Loucy (cell line): ENCODE measurements around the gene RPS6KA5.

ENCODE experiments used
- H2AFZ ChIP-seq: fragments of 200-600 bp; sonication (generic); 2 replicates; pipeline ENCODE4 v1.6.0; 2016; ENCODE audit warnings: antibody characterized with exemption, mild to moderate bottlenecking, low read length, moderate library complexity
- H3F3A ChIP-seq: fragments of 200-600 bp; 2 replicates; pipeline ENCODE4 v1.6.0; 2016; ENCODE audit warnings: antibody characterized with exemption, low read depth, mild to moderate bottlenecking
- H3K27me3 ChIP-seq: fragments of 200-600 bp; sonication (generic); 2 replicates; pipeline ENCODE4 v1.6.1; 2014; ENCODE audit warnings: low read length, mild to moderate bottlenecking; ENCODE audit not compliant: insufficient read depth, poor library complexity, severe bottlenecking
- H3K36me3 ChIP-seq: fragments of 200-600 bp; sonication (generic); 2 replicates; pipeline ENCODE4 v1.6.1; 2016; ENCODE audit warnings: low read length; ENCODE audit not compliant: insufficient read depth
- H3K4me1 ChIP-seq: fragments of 200-600 bp; sonication (generic); 2 replicates; pipeline ENCODE4 v1.5.1; 2014; ENCODE audit warnings: low read length, mild to moderate bottlenecking; ENCODE audit not compliant: insufficient read depth, poor library complexity, severe bottlenecking
- H3K4me2 ChIP-seq: fragments of 200-600 bp; sonication (generic); 2 replicates; pipeline ENCODE4 v1.6.0; 2014; ENCODE audit warnings: antibody characterized with exemption, low read length, low read depth, mild to moderate bottlenecking; ENCODE audit not compliant: poor library complexity, severe bottlenecking
- H3K4me3 ChIP-seq: fragments of 200-600 bp; sonication (generic); 2 replicates; pipeline ENCODE4 v1.5.1; 2014; ENCODE audit warnings: low read length, mild to moderate bottlenecking, mixed read lengths; ENCODE audit not compliant: poor library complexity, severe bottlenecking
- H3K79me2 ChIP-seq: fragments of 200-600 bp; sonication (generic); 2 replicates; pipeline ENCODE4 v1.6.1; 2014; ENCODE audit warnings: low read length; ENCODE audit not compliant: insufficient read depth
- H3K9ac ChIP-seq: fragments of 200-600 bp; sonication (generic); 2 replicates; pipeline ENCODE4 v1.6.0; 2014; ENCODE audit warnings: mild to moderate bottlenecking, low read depth, low read length, moderate library complexity; ENCODE audit not compliant: poor library complexity, severe bottlenecking
- H3K9me2 ChIP-seq: fragments of 200-600 bp; sonication (generic); replicated peaks from 2 replicates; pipeline ENCODE4 v1.6.1; 2016; ENCODE audit warnings: low read depth, low read length, mixed read lengths
- H3K9me3 ChIP-seq: fragments of 200-600 bp; sonication (generic); 2 replicates; pipeline ENCODE4 v1.6.1; 2014; ENCODE audit warnings: mild to moderate bottlenecking, antibody characterized with exemption, low read length, low read depth; ENCODE audit not compliant: insufficient read depth
- H4K20me1 ChIP-seq: fragments of 200-600 bp; sonication (generic); 2 replicates; pipeline ENCODE4 v1.6.0; 2014; ENCODE audit warnings: antibody characterized with exemption, low read length, mild to moderate bottlenecking; ENCODE audit not compliant: insufficient read depth, poor library complexity, severe bottlenecking
- EZH2phosphoT487 ChIP-seq: fragments of 200-600 bp; IDR thresholded peaks from 2 replicates; pipeline ENCODE4 v1.6.1; 2018; ENCODE audit warnings: antibody characterized with exemption, mild to moderate bottlenecking, moderate library complexity, borderline replicate concordance
- TF ChIP-seq, protein P1 (sequence below): fragments of 200-600 bp; sonication (generic); conservative IDR thresholded peaks from 2 replicates; pipeline ENCODE4 v1.5.1; 2014; ENCODE audit warnings: mild to moderate bottlenecking, antibody characterized with exemption, low read length

The RPS6KA5 gene

GRCh38 chr14:90936757-90937440 lies 123.5 kb downstream of the RPS6KA5 start:
- H3K9ac ChIP-seq, result no peak overlapping the region
- no peaks in the 10 kb centered on the region for H3K9me2 ChIP-seq
- no peaks in the 10 kb centered on the region for H3K4me1 ChIP-seq
- H3K9me3 ChIP-seq, result peaks cover 21% of the 10 kb centered on the region
- H3K27me3 ChIP-seq, result peaks cover 7% of the 10 kb centered on the region
- H2AFZ ChIP-seq, result no peak overlapping the region
- no peak overlapping the region for H3K4me2 ChIP-seq
- H3K4me3 ChIP-seq, result no peak overlapping the region
- no peaks in the 10 kb centered on the region for H3F3A ChIP-seq
- no peaks in the 10 kb centered on the region for H4K20me1 ChIP-seq
- peaks cover 53% of the 10 kb centered on the region for H3K36me3 ChIP-seq
- H3K79me2 ChIP-seq, result no peaks in the 10 kb centered on the region
- TF ChIP-seq, protein P1, sequence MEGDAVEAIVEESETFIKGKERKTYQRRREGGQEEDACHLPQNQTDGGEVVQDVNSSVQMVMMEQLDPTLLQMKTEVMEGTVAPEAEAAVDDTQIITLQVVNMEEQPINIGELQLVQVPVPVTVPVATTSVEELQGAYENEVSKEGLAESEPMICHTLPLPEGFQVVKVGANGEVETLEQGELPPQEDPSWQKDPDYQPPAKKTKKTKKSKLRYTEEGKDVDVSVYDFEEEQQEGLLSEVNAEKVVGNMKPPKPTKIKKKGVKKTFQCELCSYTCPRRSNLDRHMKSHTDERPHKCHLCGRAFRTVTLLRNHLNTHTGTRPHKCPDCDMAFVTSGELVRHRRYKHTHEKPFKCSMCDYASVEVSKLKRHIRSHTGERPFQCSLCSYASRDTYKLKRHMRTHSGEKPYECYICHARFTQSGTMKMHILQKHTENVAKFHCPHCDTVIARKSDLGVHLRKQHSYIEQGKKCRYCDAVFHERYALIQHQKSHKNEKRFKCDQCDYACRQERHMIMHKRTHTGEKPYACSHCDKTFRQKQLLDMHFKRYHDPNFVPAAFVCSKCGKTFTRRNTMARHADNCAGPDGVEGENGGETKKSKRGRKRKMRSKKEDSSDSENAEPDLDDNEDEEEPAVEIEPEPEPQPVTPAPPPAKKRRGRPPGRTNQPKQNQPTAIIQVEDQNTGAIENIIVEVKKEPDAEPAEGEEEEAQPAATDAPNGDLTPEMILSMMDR, result no peak
- no peak for TF ChIP-seq EZH2phosphoT487

DNA sequence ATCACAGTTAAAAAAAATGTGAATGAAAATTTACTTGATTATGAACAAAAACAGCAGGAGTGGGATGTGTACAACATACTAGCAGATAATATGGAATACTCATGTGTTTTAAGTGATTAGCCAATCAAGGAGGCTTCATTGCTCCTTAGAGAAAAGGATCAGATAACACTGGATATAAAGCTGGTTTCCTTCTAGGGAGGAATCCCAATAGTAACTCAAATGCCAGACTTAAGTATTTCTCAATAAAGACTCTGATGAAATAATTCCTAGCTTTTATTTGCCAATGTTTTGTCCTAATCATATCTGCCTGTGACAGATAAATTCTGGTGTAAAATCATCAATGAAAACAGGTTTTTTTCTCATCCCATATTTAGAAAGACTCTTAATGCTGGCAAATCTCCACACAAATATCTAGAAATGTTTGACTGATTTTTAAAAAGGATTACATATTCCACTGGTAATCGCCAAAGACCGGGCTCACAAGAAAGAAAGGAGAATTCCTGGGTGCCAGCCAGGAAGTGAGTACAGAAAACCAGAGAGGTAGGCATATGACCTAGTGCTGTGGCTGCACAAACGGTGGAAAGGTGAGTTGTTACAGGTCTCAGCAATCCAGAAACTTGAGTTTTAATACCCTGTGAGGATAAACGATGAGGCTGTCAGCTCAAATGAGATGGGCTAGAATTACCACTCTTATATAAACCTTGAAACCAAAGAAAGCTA lies 135.7 kb downstream of the RPS6KA5 start:
- no peak for TF ChIP-seq EZH2phosphoT487
- TF ChIP-seq, protein P1, result no peak
- no peaks in the 10 kb centered on the region for H3F3A ChIP-seq
- no peaks in the 10 kb centered on the region for H3K4me1 ChIP-seq
- no peaks in the 10 kb centered on the region for H3K27me3 ChIP-seq
- H2AFZ ChIP-seq, result no peak overlapping the region
- H3K36me3 ChIP-seq, result peaks cover 21% of the 10 kb centered on the region; the same call in 1 of the 2 replicates
- no peak overlapping the region for H3K4me3 ChIP-seq
- H3K79me2 ChIP-seq, result no peaks in the 10 kb centered on the region
- H3K9ac ChIP-seq, result no peak overlapping the region
- H4K20me1 ChIP-seq, result no peaks in the 10 kb centered on the region
- no peak overlapping the region for H3K4me2 ChIP-seq
- H3K9me2 ChIP-seq, result no peaks in the 10 kb centered on the region
- H3K9me3 ChIP-seq, result no peaks in the 10 kb centered on the region

- Histone ChIP-seq H3K9me2 (no peaks in the 10 kb centered on the region), H3K9me3 (no peaks in the 10 kb centered on the region), H3K4me2 (no peak overlapping the region), H3K4me1 (no peaks in the 10 kb centered on the region), H3K36me3 (peaks cover 40% of the 10 kb centered on the region; the same call in 1 of the 2 replicates), H3F3A (no peaks in the 10 kb centered on the region), H4K20me1 (no peaks in the 10 kb centered on the region), H3K4me3 (no peak overlapping the region), H2AFZ (no peak overlapping the region), H3K9ac (no peak overlapping the region), H3K27me3 (no peaks in the 10 kb centered on the region), H3K79me2 (no peaks in the 10 kb centered on the region)
- TF ChIP-seq, protein P1, result no peak
- no peak for TF ChIP-seq EZH2phosphoT487
Observed at GRCh38 chr14:90922141-90922540, 138.3 kb downstream of the RPS6KA5 start.
